GM12864 (cell line): Measurements from ENCODE around the gene PRCD.

Source experiments
- DNase-seq: peaks from one replicate; pipeline ENCODE4 v3.0.0-alpha.2; 2011; ENCODE audit warnings: low read depth
- H3K4me3 ChIP-seq: 2 replicates; pipeline ENCODE4 v1.5.1; 2011; ENCODE audit warnings: mild to moderate bottlenecking, low read depth, low read length, control low read depth
- TF ChIP-seq, protein P1 (sequence below): IDR thresholded peaks from 2 replicates; pipeline ENCODE4 v1.5.1; 2011; ENCODE audit warnings: low read depth, mild to moderate bottlenecking, moderate library complexity, low read length, control low read depth, inconsistent platforms; ENCODE audit errors: missing control alignments

The PRCD gene

DNA sequence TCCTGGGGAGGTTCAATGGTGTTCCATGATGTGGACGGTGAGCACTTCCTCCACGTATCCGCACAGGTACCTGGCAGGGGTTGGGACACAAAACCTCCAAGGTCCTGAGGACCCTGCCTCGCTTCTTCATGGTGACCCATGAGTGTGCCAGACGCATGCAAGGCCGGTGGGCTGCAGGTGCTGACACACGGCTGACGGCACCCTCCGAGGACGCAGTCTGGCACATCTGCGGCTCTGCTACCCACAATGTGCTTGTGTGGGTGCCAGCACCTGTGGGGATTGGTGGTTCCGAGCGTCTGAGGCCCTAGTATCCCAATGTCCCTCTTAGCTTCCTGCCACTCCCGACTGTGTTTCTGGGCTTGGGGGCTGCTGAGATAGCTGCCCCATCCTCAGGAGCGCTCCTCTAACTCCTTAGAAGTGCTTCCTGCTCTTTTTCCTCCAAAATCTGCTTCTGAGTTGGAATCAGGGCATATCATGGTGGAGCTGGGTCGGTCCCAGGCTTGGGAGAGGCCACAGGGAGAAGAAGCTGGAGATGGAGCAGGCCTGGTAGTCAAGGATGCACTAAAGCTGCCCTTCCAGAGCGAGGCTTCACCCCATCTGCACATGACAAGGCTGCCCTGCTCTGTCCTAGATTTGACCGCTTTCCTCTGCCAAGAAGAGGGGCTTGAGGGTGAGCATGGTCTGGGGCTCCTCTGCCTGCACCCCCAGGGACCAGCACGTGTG is 3.9 kb upstream of the PRCD start:
- TF ChIP-seq, protein P1, sequence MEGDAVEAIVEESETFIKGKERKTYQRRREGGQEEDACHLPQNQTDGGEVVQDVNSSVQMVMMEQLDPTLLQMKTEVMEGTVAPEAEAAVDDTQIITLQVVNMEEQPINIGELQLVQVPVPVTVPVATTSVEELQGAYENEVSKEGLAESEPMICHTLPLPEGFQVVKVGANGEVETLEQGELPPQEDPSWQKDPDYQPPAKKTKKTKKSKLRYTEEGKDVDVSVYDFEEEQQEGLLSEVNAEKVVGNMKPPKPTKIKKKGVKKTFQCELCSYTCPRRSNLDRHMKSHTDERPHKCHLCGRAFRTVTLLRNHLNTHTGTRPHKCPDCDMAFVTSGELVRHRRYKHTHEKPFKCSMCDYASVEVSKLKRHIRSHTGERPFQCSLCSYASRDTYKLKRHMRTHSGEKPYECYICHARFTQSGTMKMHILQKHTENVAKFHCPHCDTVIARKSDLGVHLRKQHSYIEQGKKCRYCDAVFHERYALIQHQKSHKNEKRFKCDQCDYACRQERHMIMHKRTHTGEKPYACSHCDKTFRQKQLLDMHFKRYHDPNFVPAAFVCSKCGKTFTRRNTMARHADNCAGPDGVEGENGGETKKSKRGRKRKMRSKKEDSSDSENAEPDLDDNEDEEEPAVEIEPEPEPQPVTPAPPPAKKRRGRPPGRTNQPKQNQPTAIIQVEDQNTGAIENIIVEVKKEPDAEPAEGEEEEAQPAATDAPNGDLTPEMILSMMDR = no peak
- H3K4me3 ChIP-seq = no peak overlapping the region
- no peak for DNase-seq

DNA sequence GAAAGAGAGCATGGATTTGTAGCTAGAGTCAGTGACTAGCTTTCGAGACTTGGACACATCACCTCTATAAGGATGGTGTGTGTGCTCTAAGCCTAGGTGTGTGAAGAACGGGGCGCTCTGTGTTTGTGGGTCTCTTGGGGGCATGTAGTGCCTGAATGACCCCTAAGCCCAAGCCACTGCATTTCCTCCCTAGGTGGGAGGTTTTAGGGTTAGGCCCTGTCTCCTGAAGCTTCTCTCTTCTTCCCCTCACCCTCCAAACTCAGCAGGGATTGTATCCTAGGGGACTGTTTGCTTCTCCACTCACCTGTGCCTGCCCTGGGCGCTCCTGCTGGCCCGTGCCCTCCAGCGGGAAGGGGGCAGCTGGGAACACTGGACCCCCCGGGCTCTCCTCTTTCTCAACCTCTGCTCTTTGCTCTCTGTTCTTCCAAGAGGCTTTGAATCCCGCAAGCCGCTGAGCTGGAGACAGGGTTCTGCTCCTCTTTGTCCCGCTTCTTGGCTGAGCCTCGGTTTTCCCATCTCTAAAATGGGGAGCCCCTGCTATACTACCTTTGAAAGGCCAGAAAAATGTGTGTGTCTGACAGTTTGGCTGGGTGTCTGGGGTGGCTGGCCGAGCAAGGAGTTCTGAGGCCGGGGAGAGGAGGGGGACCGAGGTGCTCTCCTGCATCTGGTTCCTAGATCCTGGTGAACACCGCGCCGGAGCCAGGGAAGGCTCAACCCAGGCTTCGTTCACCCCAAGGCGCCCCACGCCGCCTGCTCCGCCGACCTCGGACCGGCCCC is 3.1 kb upstream of the PRCD start:
- TF ChIP-seq, protein P1 = no peak
- DNase-seq = no peak
- no peak overlapping the region for H3K4me3 ChIP-seq

DNA sequence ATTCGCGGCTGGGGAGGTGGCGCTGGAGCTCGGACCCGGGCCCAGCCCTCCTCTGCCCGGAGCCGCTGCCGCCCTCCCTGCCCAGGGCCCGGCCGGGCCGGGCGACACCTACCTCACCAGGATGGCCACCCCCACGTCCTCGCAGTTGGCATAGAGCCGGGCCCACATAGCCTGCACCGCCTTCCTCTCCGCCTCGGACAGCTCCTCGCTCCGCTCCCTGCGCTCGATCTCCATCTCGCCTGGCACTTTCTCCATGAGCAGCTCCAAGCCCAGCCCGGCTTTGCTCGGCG is 2.6 kb upstream of the PRCD start:
- DNase-seq = no peak

DNA sequence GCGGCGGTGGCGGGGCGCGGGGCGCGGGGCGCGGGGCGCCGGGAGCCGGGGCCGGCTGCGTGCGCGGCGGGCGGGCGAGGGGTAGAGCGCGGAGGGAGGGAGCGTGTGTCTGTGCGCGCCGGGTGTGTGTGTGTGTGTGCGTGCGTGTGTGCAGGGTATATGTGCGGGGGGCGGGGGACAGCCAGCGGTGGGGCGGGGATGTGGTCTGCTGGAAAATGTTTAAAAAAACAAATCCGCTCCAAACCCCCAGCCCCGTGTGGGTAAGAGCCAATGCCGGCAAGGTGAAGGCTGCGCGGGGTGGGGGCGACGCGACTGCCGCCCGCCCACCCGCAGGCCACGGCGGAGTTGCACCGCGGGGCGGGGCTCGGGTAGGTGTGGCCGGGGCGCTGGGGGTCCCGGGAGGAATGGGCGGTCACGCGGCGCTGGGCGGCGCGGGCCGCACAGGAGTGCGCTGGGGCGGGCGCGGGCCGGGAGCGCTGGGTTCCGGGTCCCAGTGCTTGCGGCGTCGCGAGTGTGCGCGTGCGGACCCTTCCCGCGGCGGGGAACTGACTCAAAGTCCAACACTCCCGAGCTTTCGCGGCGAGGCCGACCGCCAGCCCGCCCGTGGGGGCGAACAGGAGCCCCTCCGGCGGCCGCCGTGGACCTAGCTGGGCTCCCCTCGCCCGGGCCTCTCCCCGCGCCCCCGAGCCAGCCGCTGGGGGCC is 2.1 kb upstream of the PRCD start, which contains the start of gene CYGB:
CYGB (minus strand) TSS at position 132 of the 703 bp plus-strand sequence. CDS start 167 bp downstream, outside the sequence.
- no peak for DNase-seq
- TF ChIP-seq, protein P1 = no peak
- no peak within 1 kb of the TSS for H3K4me3 ChIP-seq

More for the DNA sequence above, 2.6 kb upstream of the PRCD start:
- TF ChIP-seq, protein P1 = no peak
- H3K4me3 ChIP-seq = no peak overlapping the region

DNA sequence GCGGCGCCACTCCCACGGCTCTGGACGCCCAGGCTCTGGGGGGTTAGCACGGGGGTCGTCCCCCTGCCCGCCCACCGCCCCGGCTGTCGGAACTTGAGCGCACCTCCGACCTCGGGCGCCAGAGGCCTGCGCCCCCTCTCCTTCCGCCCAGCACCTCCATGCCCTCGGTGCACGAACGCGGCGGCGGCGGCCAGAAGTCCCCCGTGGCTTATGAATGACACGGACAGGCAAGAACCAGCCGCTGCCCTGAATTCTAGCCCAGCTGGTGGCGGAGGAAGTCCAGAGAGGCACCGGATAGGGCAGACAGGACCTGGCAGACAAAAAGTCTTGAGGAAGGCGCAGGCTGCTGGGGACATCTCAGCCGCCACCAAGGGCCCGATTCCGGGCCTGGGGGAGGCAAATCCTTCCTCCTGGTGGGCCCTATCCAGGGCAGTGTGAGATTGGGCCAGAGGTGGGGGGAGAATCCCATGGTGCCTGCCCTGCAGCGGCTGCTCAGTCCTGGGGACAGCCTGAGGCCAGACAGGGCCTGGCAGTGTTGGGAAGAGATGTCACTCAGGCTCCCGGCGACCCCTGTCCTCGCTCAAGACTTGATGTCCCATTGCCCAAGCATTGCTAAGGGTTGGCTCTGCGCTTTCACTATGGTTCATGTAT is 1.4 kb upstream of the PRCD start:
- TF ChIP-seq, protein P1 = no peak
- no peak overlapping the region for H3K4me3 ChIP-seq
- DNase-seq = no peak

DNA sequence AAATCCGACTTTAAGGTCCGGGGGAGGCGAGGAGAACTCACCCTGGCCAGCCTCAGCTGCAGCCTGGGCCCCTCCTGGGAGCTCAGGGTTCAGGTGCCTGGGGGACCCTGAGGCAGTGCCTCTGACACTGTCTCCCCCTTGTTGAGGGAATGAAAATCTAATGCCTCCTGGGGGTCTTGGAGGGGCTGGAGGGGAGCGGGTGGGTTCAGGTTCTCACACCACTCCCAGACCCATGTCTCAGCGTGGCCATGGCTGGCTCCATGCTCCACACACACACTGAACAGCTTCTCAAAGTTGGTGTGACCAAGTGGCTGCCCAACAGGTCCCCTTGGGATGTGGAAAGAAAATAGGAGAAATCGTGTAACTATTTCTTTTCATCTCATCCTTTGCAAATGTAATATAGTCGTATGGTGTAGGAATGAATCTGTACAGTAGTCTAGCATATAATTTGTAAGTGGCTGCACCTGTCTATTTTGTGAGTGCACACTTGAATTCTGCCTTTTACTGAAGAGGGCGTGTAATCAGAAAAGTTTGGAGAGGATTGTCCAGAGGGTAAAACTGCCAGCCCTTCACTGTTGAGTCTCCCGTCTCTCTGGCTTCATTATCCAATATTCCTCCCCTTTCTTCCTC is 788 bp upstream of the PRCD start:
- H3K4me3 ChIP-seq = no peak overlapping the region
- TF ChIP-seq, protein P1 = no peak
- DNase-seq = no peak
